GM19240 (cell line): ENCODE data around the gene PRKCA.
"Not testable (repeated sequence)": the region's sequence is repeated elsewhere in the genome, so short reads cannot be mapped to it uniquely, and the experiment has no call there.

Experiments used
- DNase-seq: peaks from one replicate; pipeline ENCODE4 v3.0.0; 2011; ENCODE audit warnings: low spot score; ENCODE audit not compliant: insufficient read length

PRKCA gene

DNA sequence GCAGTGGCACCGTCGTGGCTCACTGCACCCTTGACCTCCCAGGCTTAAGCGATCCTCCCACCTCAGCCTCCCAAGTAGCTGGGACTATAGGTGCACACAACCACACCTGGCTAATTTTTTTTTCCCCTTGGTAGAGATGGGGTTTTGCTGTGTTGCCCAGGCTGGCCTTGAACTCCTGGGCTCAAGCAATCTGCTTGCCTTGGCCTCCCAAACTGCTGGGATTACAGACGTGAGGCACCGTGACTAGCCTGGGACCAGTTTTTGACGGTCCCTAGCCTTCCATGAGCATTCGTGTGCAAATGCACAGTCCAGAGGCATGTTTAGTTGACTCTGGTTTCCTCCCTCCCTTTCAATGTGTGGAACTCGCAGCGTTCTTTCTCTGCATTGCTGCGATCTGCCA, 48.2 kb downstream of the PRKCA start:
- not testable (repeated sequence) for DNase-seq

DNA sequence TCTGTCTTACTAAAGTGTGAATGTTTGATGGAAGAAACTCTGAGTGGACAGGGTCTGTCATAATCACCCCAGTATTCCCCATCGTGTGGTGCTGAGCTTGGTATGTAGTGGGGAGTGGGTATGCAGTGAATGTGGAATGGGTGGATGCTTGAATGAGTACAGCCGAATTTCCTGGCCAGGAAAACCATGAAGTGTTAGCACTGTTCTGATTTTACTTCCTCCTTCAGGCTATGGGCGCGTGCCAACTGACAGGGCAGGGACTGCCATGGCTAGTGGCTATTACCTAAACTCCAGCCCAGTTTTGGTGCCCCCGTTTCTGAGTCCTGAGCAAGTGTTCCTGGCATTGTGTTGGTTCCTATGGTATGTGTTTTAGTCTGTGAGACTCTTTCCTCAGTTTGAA, 48.6 kb downstream of the PRKCA start:
- no peak for DNase-seq

DNA sequence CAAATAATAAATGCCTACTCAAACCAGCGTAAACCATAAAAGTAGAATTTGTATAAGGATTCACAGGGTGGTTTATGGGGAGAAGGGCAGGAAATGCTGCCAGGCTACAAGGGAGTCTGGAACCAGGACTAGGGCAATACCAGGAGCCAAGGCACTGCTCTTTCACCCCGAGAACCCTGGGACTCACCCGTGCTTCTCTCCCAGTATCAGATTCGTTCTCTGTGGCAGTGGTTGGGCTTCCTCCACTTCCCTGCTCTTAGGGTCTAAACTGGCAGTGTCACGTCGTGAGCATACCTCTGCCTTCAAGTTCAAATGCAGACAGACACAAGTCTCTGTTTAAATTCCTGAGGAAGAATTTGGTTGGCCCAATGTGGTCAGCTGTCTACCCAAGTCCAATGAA, 49.3 kb downstream of the PRKCA start:
- no peak for DNase-seq

DNA sequence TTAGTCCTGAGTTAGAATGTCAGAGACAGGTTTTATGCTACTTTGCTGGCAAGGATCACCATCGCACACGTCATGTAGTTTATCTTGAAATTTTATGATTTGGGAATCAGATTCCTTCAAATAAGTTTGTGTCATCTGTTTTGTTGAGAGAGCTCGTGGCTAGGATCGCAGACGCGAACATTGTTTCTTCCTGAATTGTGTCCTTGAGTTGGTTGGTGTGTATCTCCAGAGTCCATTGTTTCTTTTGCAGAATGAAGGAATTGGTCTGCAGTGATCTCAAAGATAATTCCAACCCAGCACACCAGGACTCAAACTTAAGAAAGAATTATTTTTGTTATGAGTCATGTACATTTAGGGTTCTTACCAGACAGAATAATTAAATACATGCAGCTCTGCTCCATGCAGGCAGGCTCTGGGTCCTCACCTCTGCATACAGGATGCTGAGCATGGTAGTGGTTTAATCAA, 51.6 kb downstream of the PRKCA start:
- no peak for DNase-seq

DNA sequence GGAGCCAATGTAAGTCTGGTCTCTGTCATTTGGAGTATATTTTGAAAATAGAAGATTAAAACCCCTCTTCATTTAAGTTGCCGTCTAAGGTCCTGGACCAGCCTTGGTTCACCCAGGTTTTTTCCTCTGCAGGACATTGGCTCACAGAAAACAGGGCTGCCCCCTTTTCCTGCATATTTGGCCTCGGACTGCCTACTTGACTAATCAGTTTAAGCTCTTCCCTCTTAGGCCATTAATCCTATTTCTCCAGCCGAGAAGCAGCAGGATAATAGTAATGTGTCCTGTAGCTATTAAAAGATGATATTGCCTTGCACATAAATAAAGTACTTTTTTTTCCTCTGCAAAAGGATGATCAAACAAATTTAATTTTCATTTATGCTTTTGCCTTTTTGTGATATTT, 52.1 kb downstream of the PRKCA start:
- DNase-seq = no peak

DNA sequence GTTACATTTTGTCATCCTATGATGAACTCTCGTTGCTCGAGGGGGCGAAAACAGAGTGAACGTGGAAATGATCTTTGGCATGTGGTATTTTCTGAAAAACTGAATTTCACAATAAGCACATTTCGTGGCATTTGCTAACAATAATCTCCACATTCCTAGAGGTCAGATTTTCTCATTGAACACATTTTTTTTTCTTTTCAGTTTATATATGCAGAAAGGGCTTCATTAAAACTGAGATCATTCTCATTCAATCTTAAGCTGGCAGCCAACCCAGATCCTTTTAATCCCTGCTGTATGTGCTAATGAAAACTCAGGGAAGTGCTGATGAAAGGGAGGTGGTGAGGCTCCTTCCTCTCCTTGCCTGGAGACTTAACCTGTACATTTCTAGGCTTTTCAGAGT, 52.6 kb downstream of the PRKCA start:
- DNase-seq = no peak

DNA sequence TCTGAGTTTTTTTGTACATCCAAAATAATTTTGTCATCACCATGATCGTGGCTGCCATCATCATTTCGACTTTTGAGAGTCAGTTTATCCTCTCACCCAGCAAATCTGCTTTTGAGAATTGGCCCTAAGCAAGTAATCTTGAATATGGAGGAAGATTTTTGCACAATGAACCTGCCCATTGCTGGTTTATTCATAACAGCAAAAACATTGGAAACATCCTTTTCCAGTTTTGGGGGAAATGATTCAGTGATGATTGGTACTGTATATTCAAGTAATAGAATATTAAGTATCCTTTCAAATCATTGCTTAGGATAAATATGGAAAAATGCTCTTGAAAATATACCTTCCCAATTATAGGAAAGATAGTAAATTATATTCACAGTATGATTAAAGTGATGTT, 53.1 kb downstream of the PRKCA start:
- no peak for DNase-seq

DNA sequence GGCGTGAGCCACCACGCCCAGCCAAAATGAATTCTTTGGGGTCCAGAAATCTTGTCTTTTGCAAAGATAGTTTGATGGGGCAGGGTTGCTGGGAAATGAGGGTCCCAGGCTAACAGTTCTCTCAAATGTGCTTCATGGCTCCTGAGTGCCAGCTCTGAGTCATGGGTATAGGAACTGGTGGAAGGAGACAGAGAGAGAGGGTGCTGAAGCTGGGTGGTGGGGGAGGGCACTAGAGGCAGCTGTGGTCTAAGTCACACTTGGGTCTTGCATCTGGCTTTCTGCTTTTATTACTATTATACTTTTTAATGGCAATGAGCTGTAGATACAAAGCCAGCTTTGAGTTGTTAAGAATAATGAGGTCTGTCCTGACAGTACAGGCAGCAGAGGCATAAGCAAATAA, 54.6 kb downstream of the PRKCA start:
- no peak for DNase-seq

DNA sequence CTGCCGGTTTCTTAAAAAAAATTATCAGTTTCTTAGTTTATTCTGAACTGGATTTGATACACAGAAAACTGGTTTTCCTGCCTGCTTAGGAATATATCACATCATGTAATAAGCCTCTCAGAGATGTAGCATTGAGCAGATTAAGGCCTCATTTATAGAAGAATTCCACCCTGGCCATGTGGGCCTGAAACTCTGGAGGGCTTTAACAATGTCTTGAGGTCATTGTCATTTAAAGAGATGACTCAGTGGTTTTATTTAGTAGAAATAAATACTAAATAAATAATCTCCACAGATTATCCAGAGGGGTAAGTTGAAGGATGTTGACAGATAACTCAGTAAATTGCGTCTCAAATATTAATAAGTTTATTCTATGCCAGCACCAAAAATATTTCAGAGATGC, 56.9 kb downstream of the PRKCA start:
- DNase-seq = no peak

DNA sequence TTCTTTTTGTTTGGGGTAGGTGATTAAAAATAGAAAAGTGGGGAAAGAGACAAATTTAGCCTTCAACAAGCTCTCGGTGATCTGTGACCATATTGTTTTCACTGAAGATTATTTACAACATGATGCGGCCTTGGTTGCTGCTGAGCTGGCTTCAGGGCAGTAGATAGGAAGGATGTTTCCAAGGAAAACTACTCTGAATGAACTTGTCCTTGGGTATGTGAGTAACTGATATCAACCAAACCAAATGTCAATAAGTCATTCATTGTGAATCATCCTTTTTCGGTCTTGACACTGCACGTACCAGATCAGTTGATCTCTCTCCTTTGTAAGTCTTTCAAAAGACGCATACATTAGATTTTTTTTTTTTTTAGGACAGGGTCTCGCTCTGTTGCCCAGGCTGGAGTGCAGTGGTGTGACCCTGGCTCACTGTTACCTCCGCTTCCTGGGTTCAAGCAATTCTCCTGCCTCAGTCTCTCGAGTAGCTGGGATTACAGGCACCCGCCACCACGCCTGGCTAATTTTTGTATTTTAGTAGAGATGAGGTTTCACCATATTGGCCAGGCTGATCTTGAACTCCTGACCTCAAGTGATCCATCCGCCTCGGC, 58.6 kb downstream of the PRKCA start:
- DNase-seq = not testable (repeated sequence)

DNA sequence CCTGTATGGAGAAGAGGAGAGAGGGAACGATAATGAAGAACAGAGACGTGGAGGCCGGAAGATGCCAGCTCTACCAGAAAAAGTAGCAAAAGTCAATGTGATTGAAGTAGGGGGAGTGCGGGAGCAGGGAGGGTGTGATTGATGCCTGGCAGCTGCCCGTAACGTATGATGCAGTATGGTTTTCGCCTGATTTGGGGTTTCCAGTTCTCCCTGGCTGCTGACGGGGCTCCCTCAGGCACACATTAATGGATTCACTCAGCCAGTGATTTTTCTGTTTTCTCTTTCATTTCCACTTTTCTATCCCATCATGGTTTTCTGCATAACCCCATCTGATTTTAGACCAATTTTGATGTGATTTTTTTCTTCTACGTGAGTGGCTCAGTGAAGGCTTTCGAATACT, 62.1 kb downstream of the PRKCA start:
- no peak for DNase-seq

DNA sequence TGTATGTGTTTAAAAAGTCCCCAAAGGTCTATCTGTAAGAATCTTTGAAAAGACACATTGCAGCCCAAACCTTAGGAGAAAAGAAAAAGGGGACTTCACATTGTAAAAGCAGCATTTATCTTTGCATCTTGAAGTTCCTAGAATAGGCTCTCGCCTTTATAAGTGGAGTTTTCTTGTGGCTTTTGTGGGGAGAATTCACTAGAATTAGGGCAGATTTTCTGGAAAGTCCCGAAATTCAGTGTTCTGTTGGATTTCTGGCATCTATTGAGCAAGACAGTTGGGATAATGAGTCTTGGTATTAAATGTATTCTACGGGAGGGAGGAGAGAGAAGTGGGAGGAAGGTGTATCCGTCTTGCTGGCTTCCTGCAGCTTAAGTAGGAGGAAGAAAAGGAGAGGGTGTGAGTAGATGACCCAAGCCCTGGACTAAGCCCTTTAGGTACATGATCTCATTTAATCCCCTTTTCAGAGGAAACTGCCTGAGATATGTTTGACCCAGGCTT, 62.6 kb downstream of the PRKCA start:
- no peak for DNase-seq

DNA sequence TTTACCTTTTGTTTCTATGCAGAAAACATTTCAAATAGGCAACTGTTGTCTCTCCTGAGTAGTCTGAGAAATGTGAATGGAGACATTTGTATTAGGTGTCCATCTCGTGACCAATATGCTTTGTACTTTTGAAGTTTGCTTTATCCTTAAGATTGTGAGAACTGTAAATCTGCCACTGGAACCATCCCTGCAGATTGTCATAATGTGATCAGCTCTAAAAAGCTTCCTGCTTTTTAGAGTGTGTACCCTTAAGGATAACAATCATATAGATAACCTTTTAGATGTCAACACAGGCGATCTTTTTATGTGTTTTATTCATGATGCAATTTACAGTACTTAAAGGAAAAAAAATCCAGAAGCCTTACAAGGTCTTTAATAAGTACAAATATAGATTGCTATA, 63.5 kb downstream of the PRKCA start:
- no peak for DNase-seq

DNA sequence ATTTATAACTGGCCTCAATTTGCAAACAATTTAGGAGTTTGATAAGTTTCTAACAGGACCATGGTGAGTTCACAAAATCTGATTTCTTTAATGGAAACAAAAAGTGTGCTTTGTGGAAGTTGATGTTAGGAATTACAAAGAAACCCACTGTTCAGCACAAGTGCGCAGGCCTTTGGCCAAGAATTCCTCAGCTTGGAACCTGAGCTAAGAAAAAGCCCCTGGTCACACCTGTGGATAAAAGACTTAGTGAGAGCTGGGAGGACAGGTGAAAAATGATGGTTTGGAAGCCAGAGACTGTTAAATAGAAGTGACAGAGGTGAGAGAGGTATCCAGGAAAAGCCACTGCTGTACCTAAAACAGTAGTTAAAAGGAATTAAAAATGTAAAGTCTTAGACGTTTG, 64.7 kb downstream of the PRKCA start:
- DNase-seq = no peak

DNA sequence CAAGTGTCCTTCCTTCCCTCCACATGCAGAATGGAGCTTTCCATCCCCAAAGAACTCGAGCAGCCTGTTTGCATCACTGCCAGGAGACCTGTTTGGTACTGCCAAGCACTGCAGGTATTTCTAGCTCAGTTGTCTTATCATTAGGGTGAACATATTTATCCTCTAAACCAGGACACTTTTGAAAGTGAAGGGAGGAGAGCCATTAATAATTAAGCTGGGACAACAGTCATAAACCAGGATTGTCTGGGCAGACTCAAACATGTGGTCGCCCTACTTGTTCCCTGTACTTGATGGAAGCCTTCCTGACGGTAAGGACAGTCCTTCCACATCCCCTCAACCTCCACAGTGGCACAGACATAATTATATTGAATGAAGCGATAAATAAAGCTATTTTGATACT, 67.4 kb downstream of the PRKCA start:
- DNase-seq = no peak

DNA sequence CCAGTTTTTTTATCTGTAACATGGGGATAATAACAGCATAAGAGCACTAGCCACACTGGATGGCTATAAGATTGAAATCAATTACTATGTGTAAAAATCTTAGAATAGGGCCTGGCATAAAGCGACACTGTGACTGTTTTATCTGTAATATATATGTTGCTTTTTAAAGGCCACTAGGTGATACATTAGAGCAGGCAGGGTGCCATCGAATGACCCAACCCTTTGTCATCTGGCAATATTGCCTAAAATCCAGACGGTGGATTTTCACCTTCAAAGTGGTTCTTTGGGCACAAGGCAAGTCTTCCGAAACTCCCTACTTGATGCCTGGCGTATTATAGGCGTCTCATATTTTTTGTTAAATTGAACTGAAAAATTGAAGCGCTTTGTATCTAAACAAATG, 69.1 kb downstream of the PRKCA start:
- DNase-seq = no peak

DNA sequence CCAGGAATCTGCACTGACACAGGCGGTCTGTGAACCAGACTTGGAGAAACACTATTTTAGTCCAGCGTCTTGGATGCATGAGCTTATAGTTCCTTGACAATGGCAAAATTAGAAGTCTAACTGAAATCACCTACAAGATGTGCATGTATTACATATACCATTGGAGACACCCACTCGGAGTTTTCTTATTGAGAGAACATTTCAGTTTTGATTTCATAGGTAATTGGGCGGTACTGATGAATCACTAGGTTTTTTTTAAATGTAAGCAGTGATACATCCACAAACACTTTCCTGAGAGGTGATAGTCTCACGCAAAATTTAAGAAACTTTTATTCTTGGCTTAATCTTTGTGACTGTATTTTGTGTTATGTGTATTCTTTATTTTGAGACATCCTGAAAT, 69.8 kb downstream of the PRKCA start:
- no peak for DNase-seq

DNA sequence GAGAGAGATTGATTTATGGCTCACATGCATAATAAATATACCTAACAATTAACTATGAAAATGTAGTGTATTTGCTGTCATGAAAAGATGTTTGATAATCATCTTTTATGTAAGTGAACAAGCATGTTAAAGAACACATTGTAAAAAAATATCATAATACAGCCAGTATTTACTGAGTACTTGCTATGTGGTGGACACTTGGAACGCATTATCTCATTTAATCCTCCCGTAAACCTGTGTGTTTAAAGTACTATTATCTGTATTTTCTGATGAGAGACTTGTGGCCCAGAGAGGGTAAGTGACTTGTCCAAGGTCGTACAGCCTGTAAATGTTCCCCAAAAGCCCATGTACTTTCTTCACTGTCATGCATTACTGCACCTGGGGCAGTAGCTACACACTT, 70.7 kb downstream of the PRKCA start:
- DNase-seq = no peak

DNA sequence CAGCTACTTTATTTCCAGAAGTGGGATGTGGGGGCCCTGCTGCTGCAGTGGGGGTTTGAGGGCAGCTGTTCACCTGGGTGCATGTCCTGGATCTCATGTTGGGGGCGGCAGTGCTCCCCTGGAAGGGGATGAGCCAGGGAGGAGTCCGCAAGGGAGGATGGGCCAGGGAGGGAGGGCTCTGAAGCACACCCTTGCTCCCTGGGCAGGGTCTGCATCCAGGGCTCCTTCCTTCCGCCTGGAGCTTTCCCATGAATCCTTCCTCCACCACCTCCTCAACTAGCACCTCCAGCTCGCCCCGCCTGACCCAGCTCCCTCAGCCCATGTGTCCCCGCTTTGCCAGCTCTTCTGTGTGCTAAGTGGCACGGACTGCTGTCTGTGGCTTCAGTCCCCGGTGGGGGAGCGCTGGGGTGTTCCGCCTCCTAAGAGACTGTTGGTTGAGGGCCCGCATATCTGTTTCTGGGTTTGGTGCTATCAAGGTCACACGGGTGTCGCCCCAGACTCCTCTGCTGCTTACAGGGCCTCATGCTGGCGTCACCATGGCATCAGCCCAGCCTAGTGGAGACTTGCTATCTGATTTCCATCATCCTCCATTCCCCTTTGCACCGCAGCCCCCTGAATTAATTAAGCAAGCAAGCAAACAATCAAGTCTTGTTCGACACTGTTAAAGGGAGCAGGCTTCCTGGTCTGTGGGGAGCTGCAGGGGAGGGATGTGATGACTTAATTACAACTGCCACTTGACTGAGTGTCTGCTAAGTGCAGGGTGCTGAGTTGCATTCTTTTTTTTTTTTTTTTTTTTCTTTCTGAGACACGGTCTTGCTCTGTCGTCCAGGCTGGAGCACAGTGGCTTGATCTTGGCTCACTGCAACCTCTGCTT, 71.8 kb downstream of the PRKCA start:
- no peak for DNase-seq

DNA sequence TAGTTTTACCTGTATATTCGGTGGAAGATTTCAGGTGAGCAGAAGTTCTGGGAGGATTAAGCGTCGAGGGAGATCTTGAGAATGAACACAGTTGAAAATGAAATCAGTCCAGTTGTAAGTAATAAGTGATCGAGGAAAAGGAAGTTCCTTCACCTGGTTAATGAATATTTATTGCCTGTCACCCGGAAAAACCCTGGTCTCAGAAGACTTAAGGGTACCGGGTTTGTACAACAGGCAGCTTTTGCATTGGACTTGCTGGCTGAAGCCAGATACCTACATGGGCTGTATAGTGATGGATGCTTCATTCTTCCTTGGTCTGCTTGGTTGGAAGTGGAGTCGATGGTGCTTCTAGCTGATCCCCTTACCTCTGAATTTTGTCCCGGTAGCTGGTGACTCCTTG, 72.7 kb downstream of the PRKCA start:
- DNase-seq = no peak

DNA sequence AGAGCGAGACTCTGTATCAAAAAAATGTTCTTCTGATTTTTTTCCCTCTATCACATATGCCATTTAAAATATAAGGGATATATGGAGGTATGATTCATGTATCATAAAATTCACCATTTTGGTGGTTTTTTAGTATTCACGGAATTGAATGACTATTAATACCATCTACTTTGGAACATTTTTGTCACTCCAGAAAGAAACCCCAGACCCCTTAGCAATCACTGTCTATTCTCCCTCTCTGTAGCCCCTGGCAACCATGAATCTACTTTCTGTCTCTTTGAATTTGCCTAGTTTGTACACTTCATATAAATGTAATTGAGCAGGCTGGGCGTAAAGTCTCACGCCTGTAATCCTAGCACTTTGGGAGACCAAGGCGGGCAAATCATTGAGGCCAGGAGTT, 75.9 kb downstream of the PRKCA start:
- no peak for DNase-seq

DNA sequence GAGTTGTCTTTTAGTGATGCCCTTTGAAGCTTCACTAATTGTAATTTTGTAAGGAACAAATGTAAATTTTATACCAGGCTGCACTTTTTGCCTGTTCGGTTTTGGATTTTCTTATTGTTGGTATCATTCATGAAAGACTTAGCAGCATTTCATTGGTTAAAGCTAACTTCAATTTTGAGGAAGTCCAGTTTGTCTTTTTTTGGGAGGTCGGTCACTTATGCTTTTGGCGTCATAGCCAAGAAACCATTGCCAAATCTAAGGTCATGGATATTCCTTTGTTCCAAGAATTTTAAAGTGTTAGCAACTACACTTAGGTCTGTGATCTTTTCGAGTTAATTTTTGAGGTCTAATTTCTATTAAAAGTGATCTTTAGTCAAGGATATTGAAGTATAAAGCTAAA, 77.1 kb downstream of the PRKCA start:
- no peak for DNase-seq

DNA sequence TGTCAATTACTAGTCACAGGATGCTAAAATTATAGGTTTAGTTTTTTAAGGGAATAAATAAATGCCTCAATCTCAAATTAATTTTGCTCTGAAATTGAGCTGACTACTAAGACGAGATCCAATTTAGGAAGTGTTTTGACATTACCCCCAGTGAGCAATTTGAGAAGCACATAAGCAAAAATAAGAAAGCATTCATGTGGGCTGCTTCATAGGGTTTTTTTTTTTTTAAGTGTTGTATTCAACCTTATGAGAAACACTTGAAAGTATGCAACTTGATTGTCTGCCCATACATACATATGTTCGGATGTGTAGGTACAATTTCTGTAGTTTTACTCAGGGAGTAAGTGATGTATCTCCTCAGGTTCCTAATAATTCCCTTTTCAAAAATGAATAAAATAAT, 77.6 kb downstream of the PRKCA start:
- DNase-seq = no peak
